Type B pancreatic cell (in vitro differentiated cells): ENCODE data around the gene INPP5A. TPM values are rescaled to one million over a fixed set of nuclear protein-coding genes. Genes with fewer than 3 reads are reported as not detected.

ENCODE experiments used
- DNase-seq: peaks from one replicate; pipeline ENCODE4 v3.0.0; 2021; ENCODE audit warnings: mixed read lengths; ENCODE audit not compliant: unreplicated experiment; ENCODE audit errors: extremely low spot score
- H3K27ac Mint-ChIP-seq: 2 replicates; pipeline ENCODE4 v1.8.0; 2021; ENCODE audit warnings: mild to moderate bottlenecking, mixed read lengths
- H3K27me3 Mint-ChIP-seq: 2 replicates; pipeline ENCODE4 v1.8.0; 2021; ENCODE audit warnings: mixed read lengths
- H3K36me3 Mint-ChIP-seq: 2 replicates; pipeline ENCODE4 v1.8.0; 2021; ENCODE audit warnings: mixed read lengths
- H3K4me1 Mint-ChIP-seq: one replicate; pipeline ENCODE4 v1.8.0; 2021; ENCODE audit warnings: mixed read lengths; ENCODE audit not compliant: unreplicated experiment
- H3K4me3 Mint-ChIP-seq: 2 replicates; pipeline ENCODE4 v1.8.0; 2021; ENCODE audit warnings: mild to moderate bottlenecking, mixed read lengths
- H3K9me3 Mint-ChIP-seq: 2 replicates; pipeline ENCODE4 v1.8.0; 2021; ENCODE audit warnings: mixed read lengths
- CTCF ChIP-seq: fragments of 200-600 bp; sonication (generic); conservative IDR thresholded peaks from 2 replicates; pipeline ENCODE4 v1.5.0; 2021; ENCODE audit warnings: antibody characterized with exemption, mild to moderate bottlenecking
- total RNA-seq: library from RNA; stranded (reverse); gene quantifications from 2 replicates; pipeline ENCODE4 v1.2.1, GENCODE V29; 2021; ENCODE audit warnings: low replicate concordance

Gene INPP5A
- total RNA-seq, 1 donor from 2014 or later, result 26.6 TPM

- no peak overlapping the region for H3K4me3 Mint-ChIP-seq
- TF ChIP-seq CTCF, result no peak
- H3K9me3 Mint-ChIP-seq, result no peaks in the 10 kb centered on the region
- no peak for DNase-seq
- H3K27ac Mint-ChIP-seq, result no peak overlapping the region
- peaks cover 5% of the 10 kb centered on the region for H3K27me3 Mint-ChIP-seq
- H3K36me3 Mint-ChIP-seq, result peaks cover 7% of the 10 kb centered on the region
- no peaks in the 10 kb centered on the region for H3K4me1 Mint-ChIP-seq
These were observed 213.3 kb downstream of the INPP5A start for GRCh38 chr10:132750936-132751335.

- no peak overlapping the region for H3K27ac Mint-ChIP-seq
- TF ChIP-seq CTCF, result no peak
- H3K27me3 Mint-ChIP-seq, result peaks cover 5% of the 10 kb centered on the region
- H3K36me3 Mint-ChIP-seq, result peaks cover 12% of the 10 kb centered on the region
- no peak overlapping the region for H3K4me3 Mint-ChIP-seq
- no peak for DNase-seq
- no peaks in the 10 kb centered on the region for H3K9me3 Mint-ChIP-seq
- no peaks in the 10 kb centered on the region for H3K4me1 Mint-ChIP-seq
These were observed 214.8 kb downstream of the INPP5A start for GRCh38 chr10:132752378-132752777.

- no peaks in the 10 kb centered on the region for H3K4me1 Mint-ChIP-seq
- peaks cover 5% of the 10 kb centered on the region for H3K27me3 Mint-ChIP-seq
- H3K4me3 Mint-ChIP-seq, result no peak overlapping the region
- H3K27ac Mint-ChIP-seq, result no peak overlapping the region
- TF ChIP-seq CTCF, result no peak
- H3K36me3 Mint-ChIP-seq, result peaks cover 12% of the 10 kb centered on the region
- no peak for DNase-seq
- H3K9me3 Mint-ChIP-seq, result no peaks in the 10 kb centered on the region
These were observed 215.4 kb downstream of the INPP5A start for GRCh38 chr10:132752961-132753360.

DNA sequence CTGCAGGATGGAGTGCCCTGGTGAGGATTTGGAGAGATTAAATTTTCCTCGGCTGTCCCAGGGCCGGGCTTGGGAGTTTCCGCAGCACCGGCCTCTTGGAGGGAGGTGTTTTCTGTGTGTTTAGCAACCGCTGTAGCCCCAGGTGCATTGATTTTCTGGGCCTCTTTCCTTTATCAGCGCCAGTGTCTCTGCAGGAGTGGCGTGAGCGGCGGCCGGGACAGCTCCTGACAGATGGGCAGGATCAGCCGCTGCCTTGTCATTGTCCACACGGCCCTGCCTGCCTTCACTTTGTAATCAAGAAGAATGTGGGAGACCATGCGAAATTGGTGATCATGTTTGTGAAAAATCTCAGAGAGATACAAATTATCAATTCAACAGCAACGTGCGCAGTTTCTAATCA lies 216.0 kb downstream of the INPP5A start:
- no peak for TF ChIP-seq CTCF
- Mint-ChIP-seq H3K27ac (no peak overlapping the region), H3K9me3 (no peaks in the 10 kb centered on the region), H3K4me1 (no peaks in the 10 kb centered on the region), H3K36me3 (peaks cover 12% of the 10 kb centered on the region), H3K4me3 (no peak overlapping the region), H3K27me3 (no peaks in the 10 kb centered on the region)
- no peak for DNase-seq

- no peak overlapping the region for H3K4me3 Mint-ChIP-seq
- H3K27ac Mint-ChIP-seq, result no peak overlapping the region
- no peaks in the 10 kb centered on the region for H3K27me3 Mint-ChIP-seq
- no peak for DNase-seq
- no peaks in the 10 kb centered on the region for H3K4me1 Mint-ChIP-seq
- no peak for TF ChIP-seq CTCF
- H3K36me3 Mint-ChIP-seq, result peaks cover 12% of the 10 kb centered on the region
- no peaks in the 10 kb centered on the region for H3K9me3 Mint-ChIP-seq
These were observed 216.5 kb downstream of the INPP5A start for GRCh38 chr10:132754071-132754470.

- no peak for DNase-seq
- no peaks in the 10 kb centered on the region for H3K27me3 Mint-ChIP-seq
- no peak overlapping the region for H3K4me3 Mint-ChIP-seq
- H3K9me3 Mint-ChIP-seq, result no peaks in the 10 kb centered on the region
- H3K4me1 Mint-ChIP-seq, result no peaks in the 10 kb centered on the region
- no peak for TF ChIP-seq CTCF
- peaks cover 12% of the 10 kb centered on the region for H3K36me3 Mint-ChIP-seq
- H3K27ac Mint-ChIP-seq, result peak overlapping the region; percentile 11
These were observed 217.7 kb downstream of the INPP5A start for GRCh38 chr10:132755166-132755711.
